Activated CD8-positive, alpha-beta memory T cell treated with anti-CD3 and anti-CD28 coated beads, Interleukin-2, amount 50 U/mL, for 48 hours (primary cell): ENCODE measurements around the gene METTL25B.

ENCODE experiments used
- DNase-seq: peaks from one replicate; pipeline ENCODE4 v3.0.0-alpha.2; 2020

The METTL25B gene

GRCh38 chr1:156728599-156729462 lies 562 bp downstream of the METTL25B start, which contains the start of gene ISG20L2:
Gene ISG20L2 (minus strand): TSS chr1:156728766. CDS start chr1:156727652, 1,114 bp downstream.
- DNase-seq = peak; percentile 95

- no peak for DNase-seq
Measured at GRCh38 chr1:156733989-156734584, 5.8 kb downstream of the METTL25B start.

GRCh38 chr1:156738407-156738806 lies 10.1 kb downstream of the METTL25B start:
- DNase-seq = no peak

- DNase-seq = no peak
Measured at GRCh38 chr1:156738916-156739315, 10.6 kb downstream of the METTL25B start.

- DNase-seq = no peak
Measured at GRCh38 chr1:156740237-156740740, 12.0 kb downstream of the METTL25B start.

GRCh38 chr1:156740741-156741480 lies 12.6 kb downstream of the METTL25B start, which contains the start of gene MRPL24:
Gene MRPL24 (minus strand): TSS chr1:156741088. CDS start chr1:156738704, 2,384 bp downstream.
- peak; percentile 94 for DNase-seq

GRCh38 chr1:156741481-156741983 lies 13.3 kb downstream of the METTL25B start:
- DNase-seq = no peak

- no peak for DNase-seq
Measured at GRCh38 chr1:156742017-156742416, 13.7 kb downstream of the METTL25B start.

- DNase-seq = no peak
Measured at GRCh38 chr1:156742801-156743200, 14.5 kb downstream of the METTL25B start.

GRCh38 chr1:156743367-156744302 lies 15.4 kb downstream of the METTL25B start:
- no peak for DNase-seq

GRCh38 chr1:156744344-156744743 lies 16.1 kb downstream of the METTL25B start:
- no peak for DNase-seq

- DNase-seq = no peak
Measured at GRCh38 chr1:156744786-156745419, 16.6 kb downstream of the METTL25B start.

GRCh38 chr1:156745881-156746280 lies 17.6 kb downstream of the METTL25B start:
- DNase-seq = no peak

GRCh38 chr1:156746406-156746727 lies 18.1 kb downstream of the METTL25B start:
- no peak for DNase-seq

GRCh38 chr1:156746728-156747631 lies 18.7 kb downstream of the METTL25B start:
- DNase-seq = peak; percentile 78

- no peak for DNase-seq
Measured at GRCh38 chr1:156747742-156748669, 19.7 kb downstream of the METTL25B start.

- DNase-seq = no peak
Measured at GRCh38 chr1:156748670-156749418, 20.6 kb downstream of the METTL25B start.

- no peak for DNase-seq
Measured at GRCh38 chr1:156749419-156750118, 21.3 kb downstream of the METTL25B start.
